Mesendoderm (in vitro differentiated cells): ENCODE data around the gene TADA1.
A peak's percentile ranks its signal among the peaks of the same experiment; 100 is the strongest.

ENCODE experiments used
- DNase-seq: peaks from one replicate; pipeline ENCODE4 v3.0.0; 2013
- H2AK5ac ChIP-seq: 2 replicates; pipeline ENCODE4 v1.6.1; 2013; ENCODE audit warnings: low read length, inconsistent platforms
- H2BK120ac ChIP-seq: 2 replicates; pipeline ENCODE4 v1.6.1; 2013; ENCODE audit warnings: low read depth, mild to moderate bottlenecking, low read length, moderate library complexity, mixed read lengths
- H2BK15ac ChIP-seq: replicated peaks from 2 replicates; pipeline ENCODE4 v1.6.1; 2013; ENCODE audit warnings: low read depth, mild to moderate bottlenecking, moderate library complexity
- H2BK5ac ChIP-seq: 2 replicates; pipeline ENCODE4 v1.6.1; 2013; ENCODE audit warnings: low read length, inconsistent platforms
- H3K18ac ChIP-seq: 2 replicates; pipeline ENCODE4 v1.6.1; 2013; ENCODE audit warnings: mild to moderate bottlenecking, low read length, mixed read lengths
- H3K23ac ChIP-seq: one replicate; pipeline ENCODE4 v1.6.1; 2013; ENCODE audit warnings: low read length
- H3K27ac ChIP-seq: 2 replicates; pipeline ENCODE4 v1.5.1; 2013; ENCODE audit warnings: low read depth, mild to moderate bottlenecking, inconsistent platforms, low read length, moderate library complexity
- H3K27me3 ChIP-seq: 2 replicates; pipeline ENCODE4 v1.6.1; 2013; ENCODE audit warnings: low read length, control low read depth, mild to moderate bottlenecking, inconsistent platforms; ENCODE audit not compliant: insufficient read depth, poor library complexity
- H3K36me3 ChIP-seq: 2 replicates; pipeline ENCODE4 v1.6.1; 2013; ENCODE audit warnings: low read length, inconsistent platforms; ENCODE audit not compliant: control insufficient read depth, insufficient read depth
- H3K4ac ChIP-seq: one replicate; pipeline ENCODE4 v1.6.1; 2013; ENCODE audit warnings: low read depth, mild to moderate bottlenecking, low read length, moderate library complexity
- H3K4me1 ChIP-seq: 2 replicates; pipeline ENCODE4 v1.6.1; 2013; ENCODE audit warnings: low read depth, low read length, inconsistent platforms; ENCODE audit not compliant: control insufficient read depth
- H3K4me2 ChIP-seq: 2 replicates; pipeline ENCODE4 v1.6.1; 2013; ENCODE audit warnings: low read length
- H3K4me3 ChIP-seq: 2 replicates; pipeline ENCODE4 v1.5.1; 2013; ENCODE audit warnings: mild to moderate bottlenecking, low read length
- H3K56ac ChIP-seq: one replicate; pipeline ENCODE4 v1.6.1; 2013; ENCODE audit warnings: low read length
- H3K79me1 ChIP-seq: 2 replicates; pipeline ENCODE4 v1.6.1; 2013; ENCODE audit warnings: low read length, inconsistent platforms
- H3K79me2 ChIP-seq: 2 replicates; pipeline ENCODE4 v1.6.1; 2013; ENCODE audit warnings: mild to moderate bottlenecking, low read length; ENCODE audit not compliant: control insufficient read depth, insufficient read depth
- H3K9ac ChIP-seq: 2 replicates; pipeline ENCODE4 v1.6.1; 2013; ENCODE audit warnings: low read length, inconsistent platforms
- H4K5ac ChIP-seq: one replicate; pipeline ENCODE4 v1.6.1; 2013; ENCODE audit warnings: low read length
- H4K8ac ChIP-seq: one replicate; pipeline ENCODE4 v1.6.1; 2013; ENCODE audit warnings: low read depth, mild to moderate bottlenecking, control low read depth, low read length, moderate library complexity
- WGBS: extraction: QIAGEN DNeasy Blood & Tissue Kit; methylation state at CpG from one replicate; pipeline ENCODE4 v1.1.7; 2013; ENCODE audit warnings: low lambda C conversion rate, missing lambda C conversion rate; ENCODE audit not compliant: insufficient coverage; ENCODE audit errors: extremely low coverage; 5-methylcytosine and 5-hydroxymethylcytosine counted together

TADA1 gene

GRCh38 chr1:166874464-166874863 is 1.6 kb downstream of the TADA1 start:
- Histone ChIP-seq H3K9ac (no peak overlapping the region), H3K4me1 (peaks cover 3% of the 10 kb centered on the region), H3K27ac (no peak overlapping the region), H2BK5ac (no peak overlapping the region), H4K8ac (no peak overlapping the region), H3K79me2 (peaks cover 31% of the 10 kb centered on the region), H2BK15ac (no peak overlapping the region), H3K4ac (no peak overlapping the region), H4K5ac (no peak overlapping the region), H3K27me3 (no peaks in the 10 kb centered on the region), H3K23ac (no peak overlapping the region), H3K4me3 (no peak overlapping the region), H3K36me3 (no peaks in the 10 kb centered on the region), H2AK5ac (no peak overlapping the region), H3K18ac (no peak overlapping the region), H3K4me2 (no peak overlapping the region), H3K56ac (no peak overlapping the region), H2BK120ac (no peak overlapping the region), H3K79me1 (peaks cover 15% of the 10 kb centered on the region)
- no CpG with 5 or more reads among the region's 8 CpGs for WGBS
- DNase-seq = peak; percentile 21

GRCh38 chr1:166870584-166870983 is 5.5 kb downstream of the TADA1 start:
- Histone ChIP-seq H3K27me3 (no peaks in the 10 kb centered on the region), H3K4ac (no peak overlapping the region), H3K4me3 (no peak overlapping the region), H3K79me1 (peaks cover 21% of the 10 kb centered on the region), H3K4me1 (peaks cover 3% of the 10 kb centered on the region), H4K8ac (no peak overlapping the region), H2BK15ac (no peak overlapping the region), H2AK5ac (no peak overlapping the region), H2BK120ac (no peak overlapping the region), H3K18ac (no peak overlapping the region), H3K4me2 (no peak overlapping the region), H3K56ac (no peak overlapping the region), H3K36me3 (no peaks in the 10 kb centered on the region), H3K79me2 (peaks cover 30% of the 10 kb centered on the region), H3K9ac (no peak overlapping the region), H3K27ac (no peak overlapping the region), H3K23ac (no peak overlapping the region), H2BK5ac (no peak overlapping the region), H4K5ac (no peak overlapping the region)
- DNase-seq = no peak
- no CpG with 5 or more reads among the region's 4 CpGs for WGBS

GRCh38 chr1:166869318-166870099 is 6.6 kb downstream of the TADA1 start:
- H2BK15ac ChIP-seq = no peak overlapping the region
- no peak overlapping the region for H3K56ac ChIP-seq
- H3K4me3 ChIP-seq = no peak overlapping the region
- no peak overlapping the region for H2BK5ac ChIP-seq
- no peak overlapping the region for H4K8ac ChIP-seq
- H3K79me1 ChIP-seq = peaks cover 20% of the 10 kb centered on the region
- no peaks in the 10 kb centered on the region for H3K4me1 ChIP-seq
- no peak overlapping the region for H4K5ac ChIP-seq
- no peak overlapping the region for H3K27ac ChIP-seq
- no peak overlapping the region for H3K18ac ChIP-seq
- H3K27me3 ChIP-seq = no peaks in the 10 kb centered on the region
- no peak overlapping the region for H2AK5ac ChIP-seq
- H2BK120ac ChIP-seq = no peak overlapping the region
- no peaks in the 10 kb centered on the region for H3K36me3 ChIP-seq
- no peak overlapping the region for H3K4ac ChIP-seq
- no peak overlapping the region for H3K23ac ChIP-seq
- peaks cover 24% of the 10 kb centered on the region for H3K79me2 ChIP-seq
- no peak overlapping the region for H3K9ac ChIP-seq
- no peak overlapping the region for H3K4me2 ChIP-seq
- no peak for DNase-seq
- whole genome bisulfite sequencing = no CpG with 5 or more reads among the region's 3 CpGs

GRCh38 chr1:166868639-166869038 is 7.4 kb downstream of the TADA1 start:
- Histone ChIP-seq H3K9ac (no peak overlapping the region), H3K27ac (no peak overlapping the region), H3K4ac (no peak overlapping the region), H3K4me1 (no peaks in the 10 kb centered on the region), H3K4me2 (no peak overlapping the region), H3K4me3 (no peak overlapping the region), H3K79me1 (peaks cover 19% of the 10 kb centered on the region), H4K5ac (no peak overlapping the region), H3K27me3 (no peaks in the 10 kb centered on the region), H3K23ac (no peak overlapping the region), H3K18ac (no peak overlapping the region), H2BK120ac (no peak overlapping the region), H3K56ac (no peak overlapping the region), H2BK15ac (no peak overlapping the region), H2BK5ac (no peak overlapping the region), H3K36me3 (no peaks in the 10 kb centered on the region), H2AK5ac (no peak overlapping the region), H4K8ac (no peak overlapping the region), H3K79me2 (peaks cover 19% of the 10 kb centered on the region)
- DNase-seq = no peak
- no CpG with 5 or more reads among the region's 7 CpGs for WGBS

- peaks cover 10% of the 10 kb centered on the region for H3K79me1 ChIP-seq
- DNase-seq = peak; percentile 16
- H3K9ac ChIP-seq = no peak overlapping the region
- H4K8ac ChIP-seq = no peak overlapping the region
- H3K79me2 ChIP-seq = peaks cover 4% of the 10 kb centered on the region
- no peak overlapping the region for H2BK5ac ChIP-seq
- no peaks in the 10 kb centered on the region for H3K4me1 ChIP-seq
- H3K4ac ChIP-seq = no peak overlapping the region
- H2BK15ac ChIP-seq = no peak overlapping the region
- H3K27ac ChIP-seq = no peak overlapping the region
- H3K4me2 ChIP-seq = no peak overlapping the region
- no peak overlapping the region for H3K23ac ChIP-seq
- no peak overlapping the region for H3K18ac ChIP-seq
- no peak overlapping the region for H3K56ac ChIP-seq
- no peaks in the 10 kb centered on the region for H3K27me3 ChIP-seq
- no peak overlapping the region for H2BK120ac ChIP-seq
- H3K36me3 ChIP-seq = no peaks in the 10 kb centered on the region
- no peak overlapping the region for H2AK5ac ChIP-seq
- WGBS = no CpG with 5 or more reads among the region's 5 CpGs
- no peak overlapping the region for H3K4me3 ChIP-seq
- no peak overlapping the region for H4K5ac ChIP-seq
Observed at GRCh38 chr1:166865926-166866325, 10.1 kb downstream of the TADA1 start.

GRCh38 chr1:166859597-166859996 is 16.5 kb downstream of the TADA1 start:
- no CpG with 5 or more reads among the region's 5 CpGs for WGBS
- Histone ChIP-seq H3K27ac (no peak overlapping the region), H4K8ac (no peak overlapping the region), H2BK5ac (no peak overlapping the region), H3K79me2 (no peaks in the 10 kb centered on the region), H3K79me1 (peaks cover 2% of the 10 kb centered on the region), H3K36me3 (no peaks in the 10 kb centered on the region), H2AK5ac (no peak overlapping the region), H3K9ac (no peak overlapping the region), H3K4me1 (peaks cover 4% of the 10 kb centered on the region), H3K4ac (no peak overlapping the region), H4K5ac (no peak overlapping the region), H3K4me2 (no peak overlapping the region), H3K27me3 (no peaks in the 10 kb centered on the region), H3K18ac (no peak overlapping the region), H3K56ac (no peak overlapping the region), H2BK120ac (no peak overlapping the region), H3K23ac (no peak overlapping the region), H2BK15ac (no peak overlapping the region), H3K4me3 (no peak overlapping the region)
- DNase-seq = peak; percentile 92
